ENCODE data around the gene TFCP2L1.

TFCP2L1 gene

GRCh38 chr2:121192576-121192975 is 92.4 kb downstream of the TFCP2L1 start:
- no peak for DNase-seq

GRCh38 chr2:121191191-121192170 is 93.5 kb downstream of the TFCP2L1 start:
- no peak for DNase-seq

GRCh38 chr2:121189661-121190381 is 95.2 kb downstream of the TFCP2L1 start:
- DNase-seq: no peak

GRCh38 chr2:121189011-121189410 is 96.0 kb downstream of the TFCP2L1 start:
- no peak for DNase-seq

GRCh38 chr2:121187982-121188411 is 97.0 kb downstream of the TFCP2L1 start:
- DNase-seq: no peak

GRCh38 chr2:121187351-121187981 is 97.5 kb downstream of the TFCP2L1 start:
- no peak for DNase-seq

GRCh38 chr2:121186261-121186660 is 98.7 kb downstream of the TFCP2L1 start:
- no peak for DNase-seq

GRCh38 chr2:121185571-121186074 is 99.4 kb downstream of the TFCP2L1 start:
- no peak for DNase-seq

GRCh38 chr2:121185111-121185510 is 99.9 kb downstream of the TFCP2L1 start:
- DNase-seq: no peak

GRCh38 chr2:121184248-121184862 is 100.6 kb downstream of the TFCP2L1 start:
- no peak for DNase-seq

- DNase-seq: no peak
These were observed 102.5 kb downstream of the TFCP2L1 start for GRCh38 chr2:121182520-121182919.

- DNase-seq: no peak
These were observed 105.5 kb downstream of the TFCP2L1 start for GRCh38 chr2:121179467-121179866.

GRCh38 chr2:121178730-121179129 is 106.3 kb downstream of the TFCP2L1 start:
- no peak for DNase-seq

- DNase-seq: no peak
These were observed 107.1 kb downstream of the TFCP2L1 start for GRCh38 chr2:121177896-121178295.

- no peak for DNase-seq
These were observed 109.7 kb downstream of the TFCP2L1 start for GRCh38 chr2:121175326-121175725.

- DNase-seq: no peak
These were observed 111.2 kb downstream of the TFCP2L1 start for GRCh38 chr2:121173806-121174205.

GRCh38 chr2:121173112-121173511 is 111.9 kb downstream of the TFCP2L1 start:
- DNase-seq: no peak

- no peak for DNase-seq
These were observed 112.5 kb downstream of the TFCP2L1 start for GRCh38 chr2:121172456-121172855.

- peak; percentile 38 to 41 for DNase-seq
These were observed 113.3 kb downstream of the TFCP2L1 start for GRCh38 chr2:121171625-121172119.

- no peak for DNase-seq
These were observed 114.4 kb downstream of the TFCP2L1 start for GRCh38 chr2:121170577-121170976.

- DNase-seq: no peak
These were observed 117.6 kb downstream of the TFCP2L1 start for GRCh38 chr2:121167411-121167810.

Data from activated T-cell treated with anti-CD3 and anti-CD28 coated beads, Interleukin-2, amount 50 U/mL, for 48 hours (primary cell).